H54 (cell line): ENCODE measurements around the gene GMPS.

ENCODE experiments used
- DNase-seq: peaks from one replicate; pipeline ENCODE4 v3.0.0; 2011; ENCODE audit warnings: low spot score, mixed read lengths; ENCODE audit not compliant: insufficient read length
- FAIRE-seq: peaks from 3 replicates; lab custom pipeline; 2011; peaks lifted over from hg19 to GRCh38; lab: Jason Lieb, UNC
- POLR2A ChIP-seq: IDR thresholded peaks from 2 replicates; pipeline ENCODE4 v1.6.1; 2011; ENCODE audit warnings: low read depth, mild to moderate bottlenecking, low read length

Gene GMPS

GRCh38 chr3:155978324-155978723 lies 107.9 kb downstream of the GMPS start:
- DNase-seq (no peak), FAIRE-seq (no peak)
- TF ChIP-seq POLR2A = no peak

- TF ChIP-seq POLR2A = no peak
- no peak for DNase-seq
- no peak for FAIRE-seq
Measured at GRCh38 chr3:155979746-155980145, 109.3 kb downstream of the GMPS start.

DNA sequence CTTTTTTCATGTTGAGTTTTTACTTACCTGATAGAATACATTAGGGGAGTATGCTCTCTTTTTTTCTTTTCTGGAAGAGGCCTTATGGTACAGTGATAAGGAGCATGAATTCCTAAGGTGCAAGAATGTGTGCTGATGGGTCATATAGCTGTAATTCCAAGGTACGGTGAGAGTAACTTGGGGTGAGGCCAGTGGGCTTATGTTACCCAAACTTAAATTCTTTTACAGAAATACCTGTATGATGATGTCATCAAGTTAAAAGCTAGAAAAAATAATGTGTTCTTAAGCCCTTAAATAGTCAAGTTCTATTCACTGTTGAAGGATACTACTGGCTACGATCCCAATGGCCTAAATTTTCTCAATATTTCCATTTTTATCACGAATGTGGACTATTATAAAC lies 111.2 kb downstream of the GMPS start:
- TF ChIP-seq POLR2A = no peak
- FAIRE-seq = no peak
- DNase-seq = no peak

- no peak for TF ChIP-seq POLR2A
- FAIRE-seq (no peak), DNase-seq (no peak)
Measured at GRCh38 chr3:155983834-155984474, 113.5 kb downstream of the GMPS start.

GRCh38 chr3:155984791-155985417 lies 114.5 kb downstream of the GMPS start:
- TF ChIP-seq POLR2A = no peak
- DNase-seq (no peak), FAIRE-seq (no peak)

DNA sequence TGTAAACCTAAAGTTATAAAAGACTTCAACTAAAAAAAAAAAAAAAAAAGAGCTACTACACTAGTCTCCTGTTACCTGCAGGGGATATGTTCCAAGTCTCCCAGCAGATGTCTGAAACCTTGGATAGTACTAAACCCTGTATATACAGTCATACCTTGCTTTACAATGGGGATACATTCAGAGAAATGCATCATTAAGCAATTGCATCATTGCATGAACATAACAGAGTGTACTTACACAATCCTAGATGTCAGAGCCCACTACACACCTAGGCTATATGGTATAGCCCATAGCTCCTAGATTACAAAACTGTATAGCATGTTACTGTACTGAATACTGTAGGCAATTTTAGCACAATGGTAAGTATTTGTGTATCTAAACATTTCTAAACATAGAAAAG lies 119.1 kb downstream of the GMPS start:
- TF ChIP-seq POLR2A = no peak
- DNase-seq (no peak), FAIRE-seq (no peak)

GRCh38 chr3:155991212-155991611 lies 120.8 kb downstream of the GMPS start:
- DNase-seq (no peak), FAIRE-seq (no peak)
- TF ChIP-seq POLR2A = no peak

- no peak for DNase-seq
- TF ChIP-seq POLR2A = no peak
- FAIRE-seq = no peak
Measured at GRCh38 chr3:155991847-155992246, 121.4 kb downstream of the GMPS start.
